Measurements from ENCODE around the gene LHFPL6. TPM values are rescaled to one million over a fixed set of nuclear protein-coding genes. Genes with fewer than 3 reads are reported as not detected.

LHFPL6 gene
- total and polyA plus RNA-seq, 2 experiments from 2014 or later: 7.8 to 9.5 TPM

DNA sequence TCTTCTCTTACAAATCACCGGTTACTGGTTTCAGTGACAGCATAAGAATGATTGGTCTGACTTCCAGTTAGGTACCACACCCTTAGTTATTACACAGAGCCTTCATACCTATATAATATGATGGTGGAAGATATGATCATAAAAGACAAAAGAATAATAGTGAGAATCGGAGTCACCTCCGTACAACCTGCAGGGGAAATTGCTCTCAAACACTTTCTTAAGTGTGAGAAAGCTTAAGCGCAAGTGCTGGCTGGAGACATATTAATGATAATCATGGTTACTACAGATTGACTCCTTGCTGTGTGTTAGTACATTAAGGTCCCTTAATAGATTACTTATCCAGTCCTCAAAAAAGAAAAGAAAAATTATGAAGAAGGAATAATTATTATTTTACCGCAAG lies 1.8 kb upstream of the LHFPL6 start (continued):
- TF ChIP-seq, protein P1, sequence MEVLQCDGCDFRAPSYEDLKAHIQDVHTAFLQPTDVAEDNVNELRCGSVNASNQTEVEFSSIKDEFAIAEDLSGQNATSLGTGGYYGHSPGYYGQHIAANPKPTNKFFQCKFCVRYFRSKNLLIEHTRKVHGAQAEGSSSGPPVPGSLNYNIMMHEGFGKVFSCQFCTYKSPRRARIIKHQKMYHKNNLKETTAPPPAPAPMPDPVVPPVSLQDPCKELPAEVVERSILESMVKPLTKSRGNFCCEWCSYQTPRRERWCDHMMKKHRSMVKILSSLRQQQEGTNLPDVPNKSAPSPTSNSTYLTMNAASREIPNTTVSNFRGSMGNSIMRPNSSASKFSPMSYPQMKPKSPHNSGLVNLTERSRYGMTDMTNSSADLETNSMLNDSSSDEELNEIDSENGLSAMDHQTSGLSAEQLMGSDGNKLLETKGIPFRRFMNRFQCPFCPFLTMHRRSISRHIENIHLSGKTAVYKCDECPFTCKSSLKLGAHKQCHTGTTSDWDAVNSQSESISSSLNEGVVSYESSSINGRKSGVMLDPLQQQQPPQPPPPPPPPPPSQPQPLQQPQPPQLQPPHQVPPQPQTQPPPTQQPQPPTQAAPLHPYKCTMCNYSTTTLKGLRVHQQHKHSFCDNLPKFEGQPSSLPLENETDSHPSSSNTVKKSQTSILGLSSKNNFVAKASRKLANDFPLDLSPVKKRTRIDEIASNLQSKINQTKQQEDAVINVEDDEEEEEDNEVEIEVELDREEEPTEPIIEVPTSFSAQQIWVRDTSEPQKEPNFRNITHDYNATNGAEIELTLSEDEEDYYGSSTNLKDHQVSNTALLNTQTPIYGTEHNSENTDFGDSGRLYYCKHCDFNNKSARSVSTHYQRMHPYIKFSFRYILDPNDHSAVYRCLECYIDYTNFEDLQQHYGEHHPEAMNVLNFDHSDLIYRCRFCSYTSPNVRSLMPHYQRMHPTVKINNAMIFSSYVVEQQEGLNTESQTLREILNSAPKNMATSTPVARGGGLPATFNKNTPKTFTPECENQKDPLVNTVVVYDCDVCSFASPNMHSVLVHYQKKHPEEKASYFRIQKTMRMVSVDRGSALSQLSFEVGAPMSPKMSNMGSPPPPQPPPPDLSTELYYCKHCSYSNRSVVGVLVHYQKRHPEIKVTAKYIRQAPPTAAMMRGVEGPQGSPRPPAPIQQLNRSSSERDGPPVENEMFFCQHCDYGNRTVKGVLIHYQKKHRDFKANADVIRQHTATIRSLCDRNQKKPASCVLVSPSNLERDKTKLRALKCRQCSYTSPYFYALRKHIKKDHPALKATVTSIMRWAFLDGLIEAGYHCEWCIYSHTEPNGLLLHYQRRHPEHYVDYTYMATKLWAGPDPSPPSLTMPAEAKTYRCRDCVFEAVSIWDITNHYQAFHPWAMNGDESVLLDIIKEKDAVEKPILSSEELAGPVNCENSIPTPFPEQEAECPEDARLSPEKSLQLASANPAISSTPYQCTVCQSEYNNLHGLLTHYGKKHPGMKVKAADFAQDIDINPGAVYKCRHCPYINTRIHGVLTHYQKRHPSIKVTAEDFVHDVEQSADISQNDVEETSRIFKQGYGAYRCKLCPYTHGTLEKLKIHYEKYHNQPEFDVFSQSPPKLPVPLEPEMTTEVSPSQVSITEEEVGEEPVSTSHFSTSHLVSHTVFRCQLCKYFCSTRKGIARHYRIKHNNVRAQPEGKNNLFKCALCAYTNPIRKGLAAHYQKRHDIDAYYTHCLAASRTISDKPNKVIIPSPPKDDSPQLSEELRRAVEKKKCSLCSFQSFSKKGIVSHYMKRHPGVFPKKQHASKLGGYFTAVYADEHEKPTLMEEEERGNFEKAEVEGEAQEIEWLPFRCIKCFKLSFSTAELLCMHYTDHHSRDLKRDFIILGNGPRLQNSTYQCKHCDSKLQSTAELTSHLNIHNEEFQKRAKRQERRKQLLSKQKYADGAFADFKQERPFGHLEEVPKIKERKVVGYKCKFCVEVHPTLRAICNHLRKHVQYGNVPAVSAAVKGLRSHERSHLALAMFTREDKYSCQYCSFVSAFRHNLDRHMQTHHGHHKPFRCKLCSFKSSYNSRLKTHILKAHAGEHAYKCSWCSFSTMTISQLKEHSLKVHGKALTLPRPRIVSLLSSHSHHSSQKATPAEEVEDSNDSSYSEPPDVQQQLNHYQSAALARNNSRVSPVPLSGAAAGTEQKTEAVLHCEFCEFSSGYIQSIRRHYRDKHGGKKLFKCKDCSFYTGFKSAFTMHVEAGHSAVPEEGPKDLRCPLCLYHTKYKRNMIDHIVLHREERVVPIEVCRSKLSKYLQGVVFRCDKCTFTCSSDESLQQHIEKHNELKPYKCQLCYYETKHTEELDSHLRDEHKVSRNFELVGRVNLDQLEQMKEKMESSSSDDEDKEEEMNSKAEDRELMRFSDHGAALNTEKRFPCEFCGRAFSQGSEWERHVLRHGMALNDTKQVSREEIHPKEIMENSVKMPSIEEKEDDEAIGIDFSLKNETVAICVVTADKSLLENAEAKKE (CRISPR knock-in tag; IDR thresholded peaks at IDR 0.05): no peak

DNA sequence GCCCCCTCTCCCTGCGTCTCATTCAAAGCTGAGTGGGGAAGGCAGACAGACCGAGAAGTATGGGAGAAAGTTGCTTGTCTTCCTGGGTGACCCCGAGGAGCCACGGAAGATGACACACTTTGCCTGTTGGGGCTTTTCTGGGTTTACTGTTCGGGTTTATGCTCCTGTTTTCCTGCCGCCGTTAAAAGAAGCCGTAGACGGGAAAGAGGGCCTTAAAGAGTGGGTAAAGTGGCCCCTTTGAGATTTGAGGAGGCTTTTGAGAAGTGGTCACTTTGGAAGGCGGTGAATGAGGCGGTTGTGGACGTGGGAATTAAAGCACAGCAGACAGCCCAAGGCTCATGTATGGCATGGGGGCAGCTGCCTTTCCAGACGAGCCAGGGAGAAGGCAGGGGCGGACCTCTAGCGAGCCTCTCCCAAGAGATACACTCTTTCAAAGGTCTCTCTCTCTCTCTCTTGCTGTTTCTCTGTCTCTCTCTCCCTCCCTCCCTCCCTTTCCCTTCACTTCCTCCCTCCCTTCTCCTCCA lies 493 bp upstream of the LHFPL6 start:
- ATAC-seq (peak; percentile 43), DNase-seq (ENCODE audit: low spot score) (peak; percentile 47)
- Histone ChIP-seq H3F3A (replicated peaks; ENCODE audit: low read depth) (no peaks in the 10 kb centered on the region), H3K36me3 (ENCODE audit: insufficient read depth) (no peaks in the 10 kb centered on the region), H3K27me3 (ENCODE audit: insufficient read depth) (peaks cover 45% of the 10 kb centered on the region), H3K27ac (ENCODE audit: low read depth) (no peak overlapping the region), H2AFZ (peak overlapping the region; percentile 98), H3K4me2 (peak overlapping the region; percentile 97), H3K4me1 (ENCODE audit: insufficient read depth) (peaks cover 12% of the 10 kb centered on the region), H3K79me2 (replicated peaks; ENCODE audit: insufficient read depth) (no peaks in the 10 kb centered on the region), H4K20me1 (replicated peaks; ENCODE audit: insufficient read depth) (no peaks in the 10 kb centered on the region), H3K9me2 (ENCODE audit: insufficient read depth) (no peaks in the 10 kb centered on the region), H3K4me3 (peak overlapping the region; percentile 91)
- TF ChIP-seq, protein P2, sequence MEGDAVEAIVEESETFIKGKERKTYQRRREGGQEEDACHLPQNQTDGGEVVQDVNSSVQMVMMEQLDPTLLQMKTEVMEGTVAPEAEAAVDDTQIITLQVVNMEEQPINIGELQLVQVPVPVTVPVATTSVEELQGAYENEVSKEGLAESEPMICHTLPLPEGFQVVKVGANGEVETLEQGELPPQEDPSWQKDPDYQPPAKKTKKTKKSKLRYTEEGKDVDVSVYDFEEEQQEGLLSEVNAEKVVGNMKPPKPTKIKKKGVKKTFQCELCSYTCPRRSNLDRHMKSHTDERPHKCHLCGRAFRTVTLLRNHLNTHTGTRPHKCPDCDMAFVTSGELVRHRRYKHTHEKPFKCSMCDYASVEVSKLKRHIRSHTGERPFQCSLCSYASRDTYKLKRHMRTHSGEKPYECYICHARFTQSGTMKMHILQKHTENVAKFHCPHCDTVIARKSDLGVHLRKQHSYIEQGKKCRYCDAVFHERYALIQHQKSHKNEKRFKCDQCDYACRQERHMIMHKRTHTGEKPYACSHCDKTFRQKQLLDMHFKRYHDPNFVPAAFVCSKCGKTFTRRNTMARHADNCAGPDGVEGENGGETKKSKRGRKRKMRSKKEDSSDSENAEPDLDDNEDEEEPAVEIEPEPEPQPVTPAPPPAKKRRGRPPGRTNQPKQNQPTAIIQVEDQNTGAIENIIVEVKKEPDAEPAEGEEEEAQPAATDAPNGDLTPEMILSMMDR (conservative IDR thresholded peaks at IDR 0.05; ENCODE audit: low read depth in 2 of 2): no peak
- TF ChIP-seq ZNF331 (CRISPR knock-in tag; IDR thresholded peaks at IDR 0.05; ENCODE audit: low read depth) (no peak), EZH2 (IDR thresholded peaks at IDR 0.05; ENCODE audit: low read depth, unreplicated experiment) (no peak), NANOG (IDR thresholded peaks at IDR 0.05; ENCODE audit: borderline replicate concordance) (no peak), JUNB (IDR thresholded peaks at IDR 0.05; ENCODE audit: unreplicated experiment) (no peak)
- Mint-ChIP-seq H3K4me3 (peak overlapping the region; percentile 91), H3K36me3 (ENCODE audit: low read depth) (no peaks in the 10 kb centered on the region; the same call in 2 of the 3 replicates), H3K27ac (no peak overlapping the region), H3K4me1 (peaks cover 17% of the 10 kb centered on the region), H3K27me3 (ENCODE audit: insufficient read depth, low read depth, poor library complexity) (peaks cover 26% of the 10 kb centered on the region), H3K9me3 (no peaks in the 10 kb centered on the region; the same call in 2 of the 3 replicates)

Data from GM23338 (cell line).